Measurements from ENCODE around the gene ZNF536.
"Not testable (repeated sequence)": the region's sequence is repeated elsewhere in the genome, so short reads cannot be mapped to it uniquely, and the experiment has no call there.

The ZNF536 gene

DNA sequence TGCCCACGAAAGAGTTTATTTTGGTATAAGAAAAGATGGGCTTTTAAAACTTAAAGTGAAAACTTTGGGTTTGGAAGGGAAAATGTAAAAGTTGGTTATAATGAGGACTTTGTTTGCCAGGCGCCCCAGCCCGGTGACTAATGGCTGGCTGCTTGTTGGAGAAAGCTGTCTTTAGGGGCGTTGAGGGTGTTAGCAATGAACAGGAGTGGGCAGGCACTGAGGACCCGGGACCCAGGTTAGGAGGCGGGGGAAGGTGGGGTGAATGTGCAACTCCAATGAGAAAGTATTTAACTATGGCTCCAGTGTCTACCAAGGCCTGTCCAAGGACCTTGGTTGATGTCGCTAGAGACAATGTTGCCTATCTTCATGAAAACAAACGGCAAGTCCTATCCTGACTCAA is 118.6 kb downstream of the ZNF536 start:
- no peak for DNase-seq

DNA sequence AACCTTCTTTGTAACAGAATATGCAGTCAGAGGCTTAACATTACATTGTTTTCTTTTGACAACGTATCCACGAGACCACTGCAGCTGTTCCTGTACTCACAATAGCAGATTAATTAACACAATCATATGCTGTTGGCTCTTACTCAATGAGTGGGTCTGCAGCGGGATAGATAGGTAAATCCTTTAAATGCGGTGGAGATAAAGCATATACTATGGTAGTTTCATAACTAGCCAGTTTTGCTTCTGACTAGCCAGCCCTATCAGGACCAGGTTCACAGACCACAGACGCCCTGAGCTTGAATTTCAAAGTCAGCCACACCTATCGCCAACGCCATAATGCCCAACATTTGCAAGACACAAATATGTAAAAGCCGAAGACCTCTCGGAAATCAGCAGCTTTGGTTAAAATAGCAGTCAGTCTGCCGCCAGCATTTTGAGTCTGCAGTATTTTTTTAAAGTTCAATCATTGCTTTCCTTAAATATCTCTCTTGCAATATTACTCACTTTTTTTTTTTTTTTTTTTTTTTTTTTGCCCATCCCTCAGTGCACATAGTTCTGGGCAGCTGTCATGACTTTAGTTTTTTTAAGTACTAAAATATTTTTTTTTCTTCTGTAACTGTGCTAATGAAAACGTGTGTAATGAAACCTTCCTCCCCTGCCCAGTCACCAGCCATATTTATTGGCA is 120.5 kb downstream of the ZNF536 start:
- no peak for DNase-seq

DNA sequence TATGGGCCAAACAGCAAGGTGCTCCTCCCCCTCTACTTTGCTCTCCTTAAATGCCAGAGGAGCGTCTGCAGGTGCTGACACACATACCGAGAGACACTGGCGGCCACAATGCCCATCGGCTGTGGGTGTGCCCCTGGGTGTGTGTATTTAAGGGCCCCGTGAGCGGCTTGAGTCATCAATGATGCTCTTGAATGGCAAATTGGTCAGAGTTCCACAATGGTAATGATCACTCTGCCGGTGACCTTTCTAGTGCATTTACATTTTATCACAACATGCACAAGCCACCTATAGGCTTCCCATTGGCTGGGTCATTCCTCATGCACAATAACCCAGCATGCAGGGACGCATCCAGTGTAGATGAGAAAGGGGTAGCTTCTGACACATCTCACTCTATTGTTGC is 124.8 kb downstream of the ZNF536 start:
- no peak for DNase-seq

DNA sequence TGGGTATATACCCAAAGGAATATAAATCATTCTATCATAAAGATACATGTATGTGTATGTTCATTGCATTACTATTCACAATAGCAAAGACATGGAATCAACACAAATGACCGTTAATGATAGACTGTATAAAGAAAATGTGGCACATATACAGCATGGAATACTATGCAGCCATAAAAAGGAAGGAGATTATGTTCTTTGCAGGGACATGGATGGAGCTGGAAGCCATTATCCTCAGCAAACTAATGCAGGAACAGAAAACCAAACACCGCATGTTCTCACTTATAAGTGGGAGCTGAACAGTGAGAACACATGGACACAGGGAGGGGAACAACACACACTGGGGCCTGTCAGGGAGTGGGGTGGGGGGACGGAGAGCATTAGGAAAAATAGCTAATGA is 125.9 kb downstream of the ZNF536 start:
- not testable (repeated sequence) for DNase-seq

DNA sequence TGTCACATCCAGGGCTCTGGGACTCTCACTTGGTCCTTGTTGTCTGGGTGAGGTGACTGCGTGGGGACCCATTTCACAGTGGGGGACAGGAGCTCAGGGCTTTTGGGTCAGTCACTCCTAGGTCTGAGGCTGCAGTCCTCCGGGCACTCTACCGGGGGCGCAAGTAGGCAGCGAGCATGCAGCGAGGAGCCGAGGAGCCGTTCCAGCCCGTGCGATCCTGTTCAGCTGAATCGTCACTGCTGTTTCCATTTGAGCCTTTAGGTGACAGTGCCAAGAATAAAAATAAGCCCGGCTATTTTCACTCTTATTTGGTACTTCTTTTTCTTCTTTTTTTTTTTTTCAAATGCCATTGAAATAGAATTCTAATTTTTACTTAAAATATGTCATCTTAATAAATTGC is 126.5 kb downstream of the ZNF536 start:
- DNase-seq, result no peak

DNA sequence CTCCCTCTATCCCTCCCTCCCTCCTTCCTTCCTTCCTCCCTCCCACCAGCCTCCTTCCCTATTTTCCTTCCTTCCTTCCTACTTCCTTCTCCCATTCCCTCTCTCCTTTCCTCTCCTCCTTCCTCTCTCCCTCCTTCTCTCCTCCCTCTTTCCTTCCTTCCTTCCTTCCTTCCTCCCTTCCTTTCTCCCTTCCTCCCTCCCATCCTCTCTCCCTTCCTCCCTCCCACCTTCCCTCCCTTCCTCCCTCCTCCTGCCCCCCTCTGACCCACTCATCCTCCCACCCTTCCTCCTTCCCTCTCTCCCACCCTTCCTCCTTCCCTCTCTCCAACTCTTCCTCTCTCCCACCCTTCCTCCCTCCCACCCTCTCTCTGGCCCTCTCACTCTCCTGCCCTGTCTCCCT is 132.1 kb downstream of the ZNF536 start:
- DNase-seq, result no peak

DNA sequence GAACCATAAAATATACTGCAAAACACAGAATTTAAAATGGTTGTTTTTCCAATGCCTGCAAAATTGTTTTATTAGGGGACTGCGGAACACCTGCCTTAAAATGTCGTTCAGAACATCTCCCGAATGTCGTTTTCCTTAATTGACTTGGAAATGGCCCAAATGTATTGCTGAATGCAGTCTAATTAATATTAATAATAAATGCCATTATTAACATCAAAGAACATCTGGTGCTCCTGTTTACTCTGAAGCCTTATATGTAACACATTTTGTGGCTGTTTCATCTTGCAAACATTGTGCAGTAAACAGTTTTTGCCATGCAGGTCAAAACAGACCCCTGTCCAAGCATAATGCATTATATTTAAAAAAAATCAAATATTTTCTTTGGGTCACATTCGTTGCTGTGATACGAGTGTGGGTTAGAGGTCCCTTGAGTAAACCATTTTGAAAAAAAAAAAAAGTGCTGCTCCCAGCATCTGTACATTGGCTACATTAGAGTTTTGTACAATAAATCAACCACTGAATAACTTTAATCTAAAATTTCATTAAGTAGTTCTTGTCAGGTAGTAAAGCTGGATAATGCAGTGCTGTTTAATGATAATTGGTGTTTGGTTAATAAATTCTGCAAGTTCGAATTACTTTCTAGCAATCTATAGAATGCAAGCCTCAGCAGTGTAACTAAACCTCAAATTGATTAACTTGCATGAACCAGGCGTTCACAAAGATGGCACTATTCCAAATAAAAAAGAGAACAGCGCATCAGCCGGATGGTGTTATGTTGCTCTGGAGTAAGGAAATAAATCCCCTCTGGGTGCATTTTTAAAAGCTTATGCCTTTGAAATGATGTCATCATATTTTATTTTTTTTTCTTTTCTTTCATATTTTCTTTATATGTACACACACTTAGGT is 140.2 kb downstream of the ZNF536 start:
- DNase-seq, result no peak

- no peak for DNase-seq
Measured at GRCh38 chr19:30513082-30513411, 140.9 kb downstream of the ZNF536 start.

- no peak for DNase-seq
Measured at GRCh38 chr19:30516111-30516510, 143.9 kb downstream of the ZNF536 start.

GRCh38 chr19:30516531-30516930 is 144.3 kb downstream of the ZNF536 start:
- no peak for DNase-seq

DNA sequence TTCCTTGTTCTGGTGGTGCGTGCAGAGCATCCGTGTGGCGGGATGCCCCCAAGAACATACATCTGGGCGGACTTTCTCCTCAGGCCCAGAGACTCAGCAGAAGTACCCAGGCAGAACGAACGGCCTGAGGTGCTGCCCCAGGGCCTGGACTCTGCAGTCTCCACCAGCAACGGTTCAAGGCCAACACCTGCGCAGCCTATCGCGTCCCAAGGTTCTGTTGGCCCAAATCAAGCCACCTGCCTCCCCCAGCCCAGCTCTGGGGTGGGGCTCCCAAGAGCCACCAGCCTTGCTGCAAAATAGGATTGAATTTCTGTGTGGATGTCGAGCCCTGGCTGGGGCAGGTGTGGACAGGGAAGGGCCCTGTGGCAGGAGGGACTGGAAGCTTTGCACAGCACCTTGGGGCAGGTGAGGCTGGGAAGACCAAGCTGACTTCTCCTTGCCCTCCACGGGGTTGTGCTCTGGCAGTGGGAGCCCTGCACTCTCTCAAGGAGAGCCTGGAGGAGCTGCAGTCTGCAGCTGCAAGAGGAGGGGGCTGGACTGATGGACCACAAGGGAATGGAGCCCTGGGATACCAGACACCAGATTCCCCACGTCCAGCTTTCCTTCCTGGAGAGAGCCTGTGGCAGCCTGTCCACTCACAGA is 146.9 kb downstream of the ZNF536 start:
- no peak for DNase-seq

- no peak for DNase-seq
Measured at GRCh38 chr19:30519607-30520205, 147.5 kb downstream of the ZNF536 start.

DNA sequence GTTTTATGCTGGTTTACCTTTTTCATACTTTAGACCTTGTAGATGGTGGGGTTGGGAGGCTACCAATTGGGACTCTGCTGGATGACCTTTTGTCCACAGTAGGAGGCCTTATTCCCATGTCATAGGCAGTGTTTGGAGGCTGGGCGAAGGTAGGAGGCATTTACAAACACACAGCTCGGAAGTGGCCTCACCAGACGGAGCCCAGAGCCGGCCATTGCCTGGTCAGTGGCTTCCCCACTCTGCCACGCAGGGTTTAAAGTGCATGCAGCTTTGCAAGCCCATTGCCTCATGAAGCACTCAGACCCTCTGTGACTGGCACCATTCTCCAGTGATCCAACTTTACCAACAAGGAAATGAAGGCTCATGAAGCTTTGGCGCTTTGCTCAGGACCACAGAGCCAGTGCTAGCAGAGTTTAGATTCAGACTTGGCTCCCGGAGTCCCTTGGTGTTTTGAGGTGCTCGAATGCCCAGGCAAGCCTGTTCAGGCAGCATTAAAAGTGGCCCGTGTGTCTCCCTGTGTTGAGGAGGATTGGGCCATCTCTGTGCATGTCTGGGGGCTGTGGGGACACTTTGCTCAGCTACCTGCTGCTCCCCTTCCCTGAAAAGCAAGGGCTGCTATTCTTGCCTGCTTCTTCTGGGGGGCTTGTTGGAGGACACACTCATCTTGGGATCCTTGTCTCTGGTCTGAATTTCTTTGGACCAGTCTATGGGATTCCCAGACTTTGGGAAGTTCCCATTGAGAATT is 148.7 kb downstream of the ZNF536 start:
- no peak for DNase-seq

DNA sequence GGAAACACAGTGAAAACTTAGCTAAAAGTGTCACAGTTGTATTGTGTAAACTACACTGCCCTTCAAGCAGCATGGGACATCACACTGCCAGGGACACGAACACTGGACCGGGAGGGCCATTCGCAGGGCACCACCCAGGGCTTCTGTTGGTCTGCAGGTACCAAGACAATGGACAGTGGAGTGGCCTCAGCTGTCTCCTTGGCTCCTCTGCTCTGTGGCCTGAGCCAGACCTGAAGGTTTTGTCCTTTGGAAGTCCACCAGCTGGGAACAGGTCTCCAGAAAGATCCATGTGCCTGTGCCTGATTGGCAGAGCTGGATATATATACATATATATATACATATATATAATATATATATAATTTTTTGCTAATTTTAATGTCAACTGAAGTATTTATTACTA is 149.8 kb downstream of the ZNF536 start:
- no peak for DNase-seq

DNA sequence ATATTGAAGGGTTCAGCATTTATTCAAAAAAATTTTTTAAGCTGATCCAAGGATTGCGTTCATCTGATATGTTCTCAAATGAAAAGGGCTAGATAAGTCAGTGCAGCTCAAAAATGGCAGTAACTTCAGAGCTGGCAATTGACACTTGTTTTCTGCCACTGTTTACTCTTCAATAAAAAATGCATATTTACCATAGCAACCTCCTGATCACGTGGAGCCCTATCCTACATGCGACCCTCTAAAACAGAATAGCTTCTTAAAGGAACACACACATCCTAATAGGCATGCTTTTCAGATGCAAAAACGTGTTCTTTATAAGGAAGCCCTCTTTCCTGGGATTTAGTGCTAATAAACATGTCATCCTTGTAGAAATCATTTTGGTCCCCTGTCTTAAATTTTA is 150.2 kb downstream of the ZNF536 start:
- DNase-seq, result no peak

DNA sequence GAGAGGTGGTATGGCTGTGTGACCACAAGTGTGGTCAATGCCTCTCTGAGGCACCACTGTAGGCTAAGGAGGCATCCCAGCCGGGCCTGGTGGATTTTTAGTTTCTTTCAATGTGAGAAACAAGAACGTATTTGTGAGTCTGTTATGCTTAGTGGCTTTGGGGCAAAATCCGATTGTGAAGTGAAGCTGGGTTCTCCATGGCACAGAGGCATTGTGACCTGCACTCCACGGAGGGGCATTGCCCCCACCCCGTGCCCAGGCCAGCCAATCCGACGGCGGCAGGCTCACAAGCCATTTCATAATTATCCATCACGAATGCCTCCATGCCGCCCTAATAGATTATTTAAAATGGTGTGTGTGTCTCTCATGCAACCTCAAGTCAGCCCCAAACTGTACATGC is 151.6 kb downstream of the ZNF536 start:
- DNase-seq, result no peak

GRCh38 chr19:30525383-30525782 is 153.2 kb downstream of the ZNF536 start:
- no peak for DNase-seq

DNA sequence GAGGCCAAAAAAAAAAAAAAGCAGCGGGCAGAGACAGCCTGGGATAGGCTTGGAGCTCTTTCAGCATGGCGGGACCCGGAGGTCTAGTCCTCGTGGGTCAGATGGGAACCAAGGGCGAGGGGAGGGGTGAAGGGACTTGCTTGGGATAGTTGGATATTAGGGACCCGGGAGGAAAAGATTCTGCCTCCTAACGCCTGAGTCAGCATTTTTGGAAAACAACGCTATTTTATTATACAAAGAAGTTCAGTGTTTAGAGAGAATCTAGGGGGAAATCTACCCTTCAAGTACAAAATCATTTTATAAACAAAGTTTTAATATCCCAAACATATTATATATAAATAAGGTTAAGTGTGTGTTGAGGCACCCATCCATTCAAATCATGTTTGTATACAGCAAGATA is 156.7 kb downstream of the ZNF536 start:
- no peak for DNase-seq

- no peak for DNase-seq
Measured at GRCh38 chr19:30529876-30530275, 157.7 kb downstream of the ZNF536 start.

DNA sequence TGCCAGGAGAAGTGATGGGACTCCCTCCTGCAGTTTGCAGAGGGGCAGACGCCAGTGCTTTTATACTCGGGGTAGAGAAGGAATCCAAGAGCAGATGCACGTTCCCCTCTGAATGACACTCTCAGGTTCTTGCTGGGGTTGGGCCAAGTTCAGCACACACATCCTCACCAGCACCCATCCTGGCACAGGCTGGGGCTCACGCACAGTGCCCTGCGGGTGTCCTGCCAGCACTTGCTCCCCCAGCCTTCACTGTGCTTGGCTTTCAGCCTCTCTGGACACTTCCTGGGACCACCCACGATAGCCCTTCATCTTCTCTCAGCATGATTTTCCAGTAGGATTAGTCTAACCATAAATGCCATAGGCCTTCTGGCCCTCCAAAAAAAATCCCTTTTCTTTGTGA is 158.6 kb downstream of the ZNF536 start:
- DNase-seq, result no peak

DNA sequence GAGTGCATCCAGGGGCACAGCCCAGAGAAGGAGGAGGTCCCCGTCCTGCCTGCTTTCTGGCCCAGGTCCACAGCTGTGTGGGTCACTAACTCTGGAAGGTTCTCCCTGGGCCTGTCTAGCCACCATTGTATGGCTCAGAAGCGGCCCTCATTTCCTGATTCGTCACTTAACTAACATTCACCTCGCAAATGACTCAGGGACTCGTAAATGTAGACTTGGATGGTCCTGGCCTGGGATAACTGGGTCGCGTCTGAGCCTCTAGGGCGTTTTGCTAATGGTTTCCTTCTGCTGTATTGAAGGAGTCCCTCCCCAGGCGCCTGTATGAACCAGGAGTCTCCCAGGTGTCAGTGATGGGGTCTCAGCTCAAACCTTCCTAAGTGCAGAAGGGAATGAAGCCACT is 162.8 kb downstream of the ZNF536 start:
- no peak for DNase-seq

DNA sequence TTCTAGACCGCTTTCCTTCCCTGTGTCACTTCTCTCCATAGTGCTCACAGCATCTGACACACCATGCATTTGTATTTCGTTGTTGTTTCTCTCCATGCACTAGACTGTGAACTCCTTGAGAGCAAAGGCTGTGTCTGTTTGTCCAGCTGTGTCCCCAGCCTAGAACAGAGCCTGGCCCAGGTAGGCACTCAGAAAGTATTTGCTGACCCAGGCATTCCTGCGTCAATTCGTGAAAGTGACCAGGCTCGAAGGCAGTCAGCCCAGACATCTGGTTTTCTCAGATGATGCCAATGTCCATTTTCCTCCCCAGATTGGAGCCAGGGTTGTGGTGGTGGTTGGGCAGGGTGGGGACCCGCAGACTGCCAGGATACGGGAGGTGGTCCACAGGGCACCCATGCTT is 164.8 kb downstream of the ZNF536 start:
- no peak for DNase-seq

- DNase-seq, result no peak
Measured at GRCh38 chr19:30539315-30539714, 167.1 kb downstream of the ZNF536 start.
